Measurements from ENCODE around the gene MAP3K7.

MAP3K7 gene

GRCh38 chr6:90514496-90514895, 72.4 kb downstream of the MAP3K7 start:
- Histone ChIP-seq H3K27ac (ENCODE audit: low read length) (no peak overlapping the region), H3K27me3 (ENCODE audit: insufficient read depth, low read length) (no peaks in the 10 kb centered on the region), H3K4me3 (ENCODE audit: low read length) (no peak overlapping the region), H3K4me1 (ENCODE audit: insufficient read depth, low read length) (no peaks in the 10 kb centered on the region), H3K9me3 (ENCODE audit: insufficient read depth, low read depth, low read length) (no peaks in the 10 kb centered on the region), H3K9ac (ENCODE audit: low read depth, low read length) (no peak overlapping the region), H3K36me3 (ENCODE audit: insufficient read depth, low read depth, low read length) (peaks cover 63% of the 10 kb centered on the region)

GRCh38 chr6:90508753-90509152, 78.1 kb downstream of the MAP3K7 start:
- no peak overlapping the region for H3K27ac ChIP-seq (ENCODE audit: low read length)
- no peak overlapping the region for H3K4me3 ChIP-seq (ENCODE audit: low read length)
- no peak overlapping the region for H3K9ac ChIP-seq (ENCODE audit: low read depth, low read length)
- peaks cover 11% of the 10 kb centered on the region for H3K36me3 ChIP-seq (ENCODE audit: insufficient read depth, low read depth, low read length)
- no peaks in the 10 kb centered on the region for H3K4me1 ChIP-seq (ENCODE audit: insufficient read depth, low read length)
- H3K9me3 ChIP-seq (ENCODE audit: insufficient read depth, low read depth, low read length) = no peaks in the 10 kb centered on the region
- no peaks in the 10 kb centered on the region for H3K27me3 ChIP-seq (ENCODE audit: insufficient read depth, low read length)

DNA sequence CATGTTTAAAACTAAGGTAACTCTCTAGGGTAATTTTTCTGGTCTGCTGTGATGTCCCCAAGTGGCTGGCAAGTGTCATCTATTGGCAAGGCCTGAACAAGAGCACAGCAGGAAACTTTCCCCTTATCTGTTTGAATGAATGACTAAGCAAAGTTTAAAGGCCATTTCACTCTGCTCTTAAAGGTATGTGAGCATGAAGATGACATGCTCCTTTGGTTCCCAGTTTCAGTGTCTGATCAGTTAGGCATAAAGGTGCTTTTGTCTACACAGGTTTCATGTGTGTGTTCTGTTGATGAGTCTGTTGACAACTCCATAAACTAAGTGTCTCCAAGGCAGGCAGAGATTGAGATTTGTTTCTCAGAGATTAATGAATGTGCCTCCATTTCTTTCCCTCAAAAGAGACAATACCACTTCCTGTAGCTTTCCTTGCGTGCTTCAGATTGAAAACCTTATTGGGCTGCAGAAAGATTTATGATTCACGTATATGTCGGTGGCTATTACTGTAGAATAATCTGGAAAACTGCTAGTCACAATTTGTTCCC, 83.9 kb downstream of the MAP3K7 start:
- Histone ChIP-seq H3K4me3 (ENCODE audit: low read length) (no peak overlapping the region), H3K9ac (ENCODE audit: low read depth, low read length) (peak overlapping the region; percentile 31; the same call in 1 of the 2 replicates), H3K27ac (ENCODE audit: low read length) (peak overlapping the region; percentile 27), H3K4me1 (ENCODE audit: insufficient read depth, low read length) (peaks cover 18% of the 10 kb centered on the region), H3K36me3 (ENCODE audit: insufficient read depth, low read depth, low read length) (no peaks in the 10 kb centered on the region), H3K9me3 (ENCODE audit: insufficient read depth, low read depth, low read length) (no peaks in the 10 kb centered on the region), H3K27me3 (ENCODE audit: insufficient read depth, low read length) (no peaks in the 10 kb centered on the region)

DNA sequence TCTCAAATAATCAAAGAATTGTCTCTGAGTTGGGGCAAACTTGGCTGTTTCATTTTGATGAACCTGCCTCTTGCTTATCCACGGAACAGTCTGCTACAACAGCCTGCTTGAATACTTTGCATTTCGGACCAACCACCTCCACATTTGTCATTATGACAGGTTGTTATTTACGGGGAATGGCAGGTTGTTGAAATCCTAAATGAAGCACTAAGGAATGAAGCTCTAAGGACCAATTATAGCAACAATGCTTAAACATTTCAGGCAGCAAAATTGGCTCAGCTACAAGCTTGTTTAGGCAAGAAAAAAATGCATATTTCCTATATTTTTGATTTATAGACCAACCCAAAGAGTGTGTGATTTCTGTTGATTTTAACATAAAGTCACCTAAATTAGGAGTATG, 84.5 kb downstream of the MAP3K7 start:
- peak overlapping the region; percentile 17; the same call in 1 of the 2 replicates for H3K9ac ChIP-seq (ENCODE audit: low read depth, low read length)
- H3K27me3 ChIP-seq (ENCODE audit: insufficient read depth, low read length) = no peaks in the 10 kb centered on the region
- no peak overlapping the region for H3K4me3 ChIP-seq (ENCODE audit: low read length)
- no peaks in the 10 kb centered on the region for H3K9me3 ChIP-seq (ENCODE audit: insufficient read depth, low read depth, low read length)
- H3K4me1 ChIP-seq (ENCODE audit: insufficient read depth, low read length) = peaks cover 18% of the 10 kb centered on the region
- no peaks in the 10 kb centered on the region for H3K36me3 ChIP-seq (ENCODE audit: insufficient read depth, low read depth, low read length)
- H3K27ac ChIP-seq (ENCODE audit: low read length) = peak overlapping the region; percentile 27

- peaks cover 33% of the 10 kb centered on the region for H3K4me1 ChIP-seq (ENCODE audit: insufficient read depth, low read length)
- no peaks in the 10 kb centered on the region for H3K9me3 ChIP-seq (ENCODE audit: insufficient read depth, low read depth, low read length)
- H3K27ac ChIP-seq (ENCODE audit: low read length) = no peak overlapping the region
- no peak overlapping the region for H3K4me3 ChIP-seq (ENCODE audit: low read length)
- no peaks in the 10 kb centered on the region for H3K27me3 ChIP-seq (ENCODE audit: insufficient read depth, low read length)
- H3K36me3 ChIP-seq (ENCODE audit: insufficient read depth, low read depth, low read length) = no peaks in the 10 kb centered on the region
- no peak overlapping the region for H3K9ac ChIP-seq (ENCODE audit: low read depth, low read length)
Measured at GRCh38 chr6:90500458-90500857, 86.4 kb downstream of the MAP3K7 start.

- Histone ChIP-seq H3K9ac (ENCODE audit: low read depth, low read length) (no peak overlapping the region), H3K9me3 (ENCODE audit: insufficient read depth, low read depth, low read length) (no peaks in the 10 kb centered on the region), H3K4me3 (ENCODE audit: low read length) (no peak overlapping the region), H3K27me3 (ENCODE audit: insufficient read depth, low read length) (no peaks in the 10 kb centered on the region), H3K36me3 (ENCODE audit: insufficient read depth, low read depth, low read length) (no peaks in the 10 kb centered on the region), H3K27ac (ENCODE audit: low read length) (no peak overlapping the region), H3K4me1 (ENCODE audit: insufficient read depth, low read length) (peaks cover 44% of the 10 kb centered on the region)
Measured at GRCh38 chr6:90497411-90497810, 89.5 kb downstream of the MAP3K7 start.

GRCh38 chr6:90496258-90497016, 90.4 kb downstream of the MAP3K7 start:
- Histone ChIP-seq H3K4me1 (ENCODE audit: insufficient read depth, low read length) (peaks cover 42% of the 10 kb centered on the region; the same call in 1 of the 2 replicates), H3K9me3 (ENCODE audit: insufficient read depth, low read depth, low read length) (no peaks in the 10 kb centered on the region), H3K27ac (ENCODE audit: low read length) (peak overlapping the region; percentile 41), H3K4me3 (ENCODE audit: low read length) (peak overlapping the region; percentile 4; the same call in 1 of the 2 replicates), H3K27me3 (ENCODE audit: insufficient read depth, low read length) (no peaks in the 10 kb centered on the region), H3K36me3 (ENCODE audit: insufficient read depth, low read depth, low read length) (no peaks in the 10 kb centered on the region), H3K9ac (ENCODE audit: low read depth, low read length) (peak overlapping the region; percentile 46; the same call in 1 of the 2 replicates)

GRCh38 chr6:90495216-90495817, 91.6 kb downstream of the MAP3K7 start:
- peak overlapping the region; percentile 57 for H3K9ac ChIP-seq (ENCODE audit: low read depth, low read length)
- H3K4me1 ChIP-seq (ENCODE audit: insufficient read depth, low read length) = peaks cover 39% of the 10 kb centered on the region; the same call in 1 of the 2 replicates
- peak overlapping the region; percentile 52; the same call in 1 of the 2 replicates for H3K4me3 ChIP-seq (ENCODE audit: low read length)
- no peaks in the 10 kb centered on the region for H3K36me3 ChIP-seq (ENCODE audit: insufficient read depth, low read depth, low read length)
- H3K27ac ChIP-seq (ENCODE audit: low read length) = peak overlapping the region; percentile 62
- no peaks in the 10 kb centered on the region for H3K9me3 ChIP-seq (ENCODE audit: insufficient read depth, low read depth, low read length)
- no peaks in the 10 kb centered on the region for H3K27me3 ChIP-seq (ENCODE audit: insufficient read depth, low read length)

DNA sequence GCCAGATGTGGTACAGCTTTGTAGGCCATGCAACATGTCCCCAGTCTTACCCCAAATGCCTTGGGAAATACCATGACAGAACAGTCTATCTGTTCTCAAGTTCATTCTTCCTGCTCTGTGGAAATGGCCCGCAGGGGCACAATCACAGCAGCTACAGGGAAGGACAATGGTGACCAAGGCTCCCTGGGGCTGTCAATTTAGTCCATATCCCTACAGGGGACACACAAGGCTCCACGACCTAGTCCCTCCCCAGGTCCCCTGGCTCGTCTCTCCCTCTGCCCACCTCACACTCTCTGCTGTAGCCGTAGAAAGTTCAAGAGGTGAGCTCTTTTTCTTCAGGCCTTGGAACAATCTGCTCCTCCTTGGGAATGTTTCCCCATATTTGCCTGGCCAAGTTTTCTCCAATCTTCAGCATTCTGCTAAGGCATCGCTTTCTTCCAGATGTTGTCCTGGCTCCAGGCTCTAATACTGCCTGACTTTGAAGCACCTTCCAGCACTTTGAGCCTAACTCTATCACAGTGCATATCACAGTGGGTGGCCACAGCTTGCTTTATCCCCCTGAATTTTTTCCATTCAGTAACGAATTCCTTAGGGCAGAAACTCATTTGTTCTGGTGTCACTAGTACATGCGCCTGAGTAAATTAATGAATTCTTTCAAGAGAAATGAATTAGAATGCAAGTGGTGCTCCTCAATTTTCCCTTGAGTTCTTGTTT, 92.6 kb downstream of the MAP3K7 start:
- H3K27me3 ChIP-seq (ENCODE audit: insufficient read depth, low read length) = no peaks in the 10 kb centered on the region
- peak overlapping the region; percentile 52 for H3K4me3 ChIP-seq (ENCODE audit: low read length)
- peaks cover 45% of the 10 kb centered on the region; the same call in 1 of the 2 replicates for H3K4me1 ChIP-seq (ENCODE audit: insufficient read depth, low read length)
- H3K27ac ChIP-seq (ENCODE audit: low read length) = peak overlapping the region; percentile 29
- H3K36me3 ChIP-seq (ENCODE audit: insufficient read depth, low read depth, low read length) = no peaks in the 10 kb centered on the region
- H3K9me3 ChIP-seq (ENCODE audit: insufficient read depth, low read depth, low read length) = no peaks in the 10 kb centered on the region
- H3K9ac ChIP-seq (ENCODE audit: low read depth, low read length) = peak overlapping the region; percentile 57; the same call in 1 of the 2 replicates

GRCh38 chr6:90493332-90493731, 93.5 kb downstream of the MAP3K7 start:
- H3K27me3 ChIP-seq (ENCODE audit: insufficient read depth, low read length) = no peaks in the 10 kb centered on the region
- H3K9me3 ChIP-seq (ENCODE audit: insufficient read depth, low read depth, low read length) = no peaks in the 10 kb centered on the region
- H3K9ac ChIP-seq (ENCODE audit: low read depth, low read length) = no peak overlapping the region
- H3K4me1 ChIP-seq (ENCODE audit: insufficient read depth, low read length) = peaks cover 45% of the 10 kb centered on the region; the same call in 1 of the 2 replicates
- no peak overlapping the region for H3K27ac ChIP-seq (ENCODE audit: low read length)
- H3K4me3 ChIP-seq (ENCODE audit: low read length) = no peak overlapping the region
- H3K36me3 ChIP-seq (ENCODE audit: insufficient read depth, low read depth, low read length) = no peaks in the 10 kb centered on the region

GRCh38 chr6:90492798-90493197, 94.1 kb downstream of the MAP3K7 start:
- peaks cover 45% of the 10 kb centered on the region; the same call in 1 of the 2 replicates for H3K4me1 ChIP-seq (ENCODE audit: insufficient read depth, low read length)
- no peak overlapping the region for H3K4me3 ChIP-seq (ENCODE audit: low read length)
- no peak overlapping the region for H3K9ac ChIP-seq (ENCODE audit: low read depth, low read length)
- H3K9me3 ChIP-seq (ENCODE audit: insufficient read depth, low read depth, low read length) = no peaks in the 10 kb centered on the region
- no peaks in the 10 kb centered on the region for H3K27me3 ChIP-seq (ENCODE audit: insufficient read depth, low read length)
- no peak overlapping the region for H3K27ac ChIP-seq (ENCODE audit: low read length)
- no peaks in the 10 kb centered on the region for H3K36me3 ChIP-seq (ENCODE audit: insufficient read depth, low read depth, low read length)
